Measurements from ENCODE around the gene CEP72. TPM values are rescaled to one million over a fixed set of nuclear protein-coding genes. Genes with fewer than 3 reads are reported as not detected.

The CEP72 gene
- total RNA-seq, 1 experiment from 2014 or later, result 17.3 TPM

DNA sequence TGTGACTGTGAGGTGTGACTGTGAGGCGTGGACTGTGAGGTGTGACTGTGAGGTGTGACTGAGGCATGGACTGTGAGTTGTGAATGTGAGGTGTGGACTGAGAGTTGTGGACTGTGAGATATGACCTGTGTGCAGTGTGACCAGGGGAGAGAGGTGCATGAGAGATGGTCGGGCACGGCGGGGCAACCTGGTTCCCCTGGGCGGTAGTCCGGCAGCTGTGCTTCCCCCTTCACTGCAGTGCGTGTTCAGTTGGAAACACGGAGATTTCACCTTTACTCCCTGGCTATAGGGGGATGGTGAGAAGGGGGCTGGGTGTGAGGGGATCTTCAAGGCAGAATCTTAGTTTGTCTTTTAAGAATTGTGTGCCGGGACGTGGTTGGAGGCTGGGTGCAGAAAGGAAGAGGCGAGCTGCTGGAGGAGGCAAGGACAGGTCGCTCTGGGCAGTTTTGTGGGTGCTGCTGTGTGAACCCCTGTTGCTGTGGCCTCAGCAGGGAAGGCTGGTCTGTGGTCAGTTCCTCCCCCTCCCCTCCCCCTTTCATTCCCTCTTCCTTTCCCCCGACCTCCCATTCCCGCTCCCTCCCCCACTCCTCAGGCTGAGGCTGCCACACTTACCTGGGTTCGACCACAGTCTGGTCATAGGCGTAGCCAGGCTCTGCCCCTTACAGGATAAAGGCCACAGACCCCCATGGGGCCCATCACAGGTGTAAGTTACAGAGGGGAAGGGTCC, 39.3 kb downstream of the CEP72 start:
- BruUV-seq (replicated peaks), result no TSS peak
- intact Hi-C loops (cut with micrococcal nuclease), result no loop called here

GRCh38 chr5:652023-652515, 39.9 kb downstream of the CEP72 start:
- no peak overlapping the region for H3K4me3 ChIP-seq (ENCODE audit: low read length)
- intact Hi-C loops (cut with micrococcal nuclease), result no loop called here
- ChIA-PET CTCF (no interaction called here), POLR2A (ENCODE audit: unreplicated experiment) (no interaction called here)
- no peaks in the 10 kb centered on the region for H3K9me2 ChIP-seq (replicated peaks; ENCODE audit: low read length)
- H2AFZ ChIP-seq (ENCODE audit: low read length), result no peak overlapping the region
- DNase-seq (no peak), ATAC-seq (no peak)
- H4K20me1 ChIP-seq (ENCODE audit: low read length), result no peaks in the 10 kb centered on the region
- no peaks in the 10 kb centered on the region for H3K9me3 ChIP-seq (ENCODE audit: low read length)
- peaks cover 26% of the 10 kb centered on the region for H3K36me3 ChIP-seq (ENCODE audit: low read depth, low read length)
- H3K79me2 ChIP-seq (ENCODE audit: low read length), result no peaks in the 10 kb centered on the region
- no peak overlapping the region for H3K9ac ChIP-seq (ENCODE audit: low read length)
- peaks cover 2% of the 10 kb centered on the region for H3K4me1 ChIP-seq (ENCODE audit: insufficient read depth, low read length)
- H3K27me3 ChIP-seq (ENCODE audit: low read length), result no peaks in the 10 kb centered on the region
- TF ChIP-seq EZH2 (IDR thresholded peaks at IDR 0.05; ENCODE audit: low read length, unreplicated experiment) (no peak), EZH2phosphoT487 (IDR thresholded peaks at IDR 0.05; ENCODE audit: borderline replicate concordance, low read length) (no peak), CTCF (conservative IDR thresholded peaks at IDR 0.05; ENCODE audit: low read depth, low read length) (no peak)
- no peak overlapping the region for H3K27ac ChIP-seq (ENCODE audit: low read length)
- no peak overlapping the region for H3K4me2 ChIP-seq (ENCODE audit: low read length)
- H3F3A ChIP-seq (ENCODE audit: low read length, unreplicated experiment), result no peaks in the 10 kb centered on the region
- BruUV-seq (replicated peaks), result no TSS peak

More for the DNA sequence above, 39.3 kb downstream of the CEP72 start:
- no peaks in the 10 kb centered on the region for H3K9me2 ChIP-seq (replicated peaks; ENCODE audit: low read length)
- ChIA-PET POLR2A (ENCODE audit: unreplicated experiment) (no interaction called here), CTCF (no interaction called here)
- no peak for DNase-seq
- no peaks in the 10 kb centered on the region for H3K4me1 ChIP-seq (ENCODE audit: insufficient read depth, low read length)
- H3K9ac ChIP-seq (ENCODE audit: low read length), result no peak overlapping the region
- H3K4me2 ChIP-seq (ENCODE audit: low read length), result no peak overlapping the region
- no peak for ATAC-seq
- no peaks in the 10 kb centered on the region for H3K79me2 ChIP-seq (ENCODE audit: low read length)
- H3K9me3 ChIP-seq (ENCODE audit: low read length), result no peaks in the 10 kb centered on the region
- no peak overlapping the region for H3K27ac ChIP-seq (ENCODE audit: low read length)
- no peak overlapping the region for H3K4me3 ChIP-seq (ENCODE audit: low read length)
- H3F3A ChIP-seq (ENCODE audit: low read length, unreplicated experiment), result no peaks in the 10 kb centered on the region
- H4K20me1 ChIP-seq (ENCODE audit: low read length), result no peaks in the 10 kb centered on the region
- peaks cover 29% of the 10 kb centered on the region for H3K36me3 ChIP-seq (ENCODE audit: low read depth, low read length)
- no peak overlapping the region for H2AFZ ChIP-seq (ENCODE audit: low read length)
- no peak for TF ChIP-seq CTCF (conservative IDR thresholded peaks at IDR 0.05; ENCODE audit: low read depth, low read length)
- TF ChIP-seq EZH2 (IDR thresholded peaks at IDR 0.05; ENCODE audit: low read length, unreplicated experiment), result no peak
- TF ChIP-seq EZH2phosphoT487 (IDR thresholded peaks at IDR 0.05; ENCODE audit: borderline replicate concordance, low read length), result no peak
- H3K27me3 ChIP-seq (ENCODE audit: low read length), result no peaks in the 10 kb centered on the region

GRCh38 chr5:652773-653350, 40.7 kb downstream of the CEP72 start:
- H3K36me3 ChIP-seq (ENCODE audit: low read depth, low read length), result peaks cover 18% of the 10 kb centered on the region
- H3F3A ChIP-seq (ENCODE audit: low read length, unreplicated experiment), result no peaks in the 10 kb centered on the region
- BruUV-seq (replicated peaks), result no TSS peak
- H3K9ac ChIP-seq (ENCODE audit: low read length), result no peak overlapping the region
- TF ChIP-seq CTCF (conservative IDR thresholded peaks at IDR 0.05; ENCODE audit: low read depth, low read length) (no peak), EZH2 (IDR thresholded peaks at IDR 0.05; ENCODE audit: low read length, unreplicated experiment) (no peak), EZH2phosphoT487 (IDR thresholded peaks at IDR 0.05; ENCODE audit: borderline replicate concordance, low read length) (no peak)
- ChIA-PET CTCF (no interaction called here), POLR2A (ENCODE audit: unreplicated experiment) (no interaction called here)
- no peaks in the 10 kb centered on the region for H3K9me2 ChIP-seq (replicated peaks; ENCODE audit: low read length)
- peaks cover 9% of the 10 kb centered on the region for H3K4me1 ChIP-seq (ENCODE audit: insufficient read depth, low read length)
- no peak for DNase-seq
- H3K9me3 ChIP-seq (ENCODE audit: low read length), result no peaks in the 10 kb centered on the region
- H3K4me3 ChIP-seq (ENCODE audit: low read length), result no peak overlapping the region
- H3K27me3 ChIP-seq (ENCODE audit: low read length), result no peaks in the 10 kb centered on the region
- H3K79me2 ChIP-seq (ENCODE audit: low read length), result no peaks in the 10 kb centered on the region
- no peak overlapping the region for H3K27ac ChIP-seq (ENCODE audit: low read length)
- no peaks in the 10 kb centered on the region for H4K20me1 ChIP-seq (ENCODE audit: low read length)
- no peak for ATAC-seq
- no peak overlapping the region for H2AFZ ChIP-seq (ENCODE audit: low read length)
- H3K4me2 ChIP-seq (ENCODE audit: low read length), result no peak overlapping the region
- intact Hi-C loops (cut with micrococcal nuclease), result no loop called here
